ENCODE data around the gene LAMB3.

LAMB3 gene

DNA sequence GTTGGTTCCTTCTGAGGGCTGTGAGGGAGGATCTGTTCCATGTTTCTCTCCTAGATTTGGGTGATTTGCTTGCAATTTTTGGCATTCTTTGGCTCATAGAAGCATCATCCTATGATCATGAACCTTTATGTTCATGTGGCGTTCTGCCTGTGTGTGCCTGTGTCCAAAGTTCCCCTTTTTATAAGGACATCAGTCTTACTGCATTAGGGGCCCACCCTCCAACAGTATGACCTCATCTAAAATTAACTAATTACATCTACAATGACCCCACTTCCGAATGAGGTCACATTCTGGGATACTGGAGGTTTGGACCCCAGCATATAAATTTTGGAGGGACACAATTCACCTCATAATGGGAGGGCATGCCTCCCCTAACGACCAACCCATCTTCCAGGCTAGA, 81.5 kb downstream of the LAMB3 start:
- in situ Hi-C loops (cut with MboI; ENCODE audit: low sequenced_read_pairs): no loop called here

DNA sequence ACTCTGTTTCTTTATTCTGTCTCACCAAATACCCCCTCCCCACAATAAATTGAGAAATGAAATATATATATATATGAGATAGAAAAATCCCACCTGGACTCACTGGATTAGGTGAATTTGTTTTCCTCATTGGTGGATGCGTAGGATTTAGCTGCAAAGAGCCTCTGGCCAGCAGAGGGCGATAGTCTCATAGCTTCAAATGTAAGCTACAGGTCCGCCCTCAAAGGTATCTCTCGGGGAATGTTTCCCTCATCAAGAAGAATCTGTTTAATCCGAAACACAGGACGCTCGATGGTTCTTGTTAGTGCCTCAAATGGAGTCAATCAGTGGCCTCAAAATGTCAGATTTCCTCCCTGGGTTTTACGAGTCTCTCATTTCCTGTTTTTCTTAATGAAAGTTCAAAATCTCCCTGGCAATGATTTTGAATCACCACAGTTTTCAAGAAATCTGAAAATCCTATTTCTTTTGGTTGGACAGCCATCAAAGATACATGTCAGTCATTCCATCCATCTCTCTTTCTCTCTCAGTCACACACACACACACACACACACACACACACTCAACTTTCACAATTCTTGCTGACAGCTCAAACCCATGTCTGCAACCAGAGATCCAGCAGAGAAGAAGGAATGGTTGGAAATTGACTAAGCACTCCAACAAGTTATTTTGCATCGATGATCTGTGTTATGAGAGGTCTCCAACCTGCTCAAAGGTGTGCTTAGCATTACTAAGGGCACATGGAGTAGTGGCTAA, 82.6 kb downstream of the LAMB3 start:
- in situ Hi-C loops (cut with MboI; ENCODE audit: low sequenced_read_pairs): no loop called here

DNA sequence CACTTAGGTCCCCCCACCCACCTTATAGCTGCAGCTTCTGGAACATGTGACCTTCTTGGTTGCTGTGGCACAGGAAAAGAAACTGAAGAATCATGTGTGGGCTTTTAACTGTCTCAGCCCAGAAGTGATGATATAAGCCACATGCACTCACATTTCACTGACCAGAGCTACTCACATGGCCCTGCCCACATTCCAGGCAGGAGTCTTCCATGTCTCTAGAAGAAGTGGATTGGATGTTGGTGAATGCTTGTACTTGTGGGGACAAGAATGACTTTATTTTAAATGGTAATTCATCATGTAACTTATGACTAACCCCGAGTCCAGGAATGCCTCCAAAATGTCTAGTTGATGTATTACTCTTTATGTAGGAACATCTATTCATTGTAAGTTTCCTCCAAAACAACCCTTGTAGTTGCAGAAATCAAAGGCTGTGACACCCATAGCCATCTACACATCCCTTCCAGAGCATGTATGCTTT, 84.5 kb downstream of the LAMB3 start:
- in situ Hi-C loops (cut with MboI; ENCODE audit: low sequenced_read_pairs): no loop called here

DNA sequence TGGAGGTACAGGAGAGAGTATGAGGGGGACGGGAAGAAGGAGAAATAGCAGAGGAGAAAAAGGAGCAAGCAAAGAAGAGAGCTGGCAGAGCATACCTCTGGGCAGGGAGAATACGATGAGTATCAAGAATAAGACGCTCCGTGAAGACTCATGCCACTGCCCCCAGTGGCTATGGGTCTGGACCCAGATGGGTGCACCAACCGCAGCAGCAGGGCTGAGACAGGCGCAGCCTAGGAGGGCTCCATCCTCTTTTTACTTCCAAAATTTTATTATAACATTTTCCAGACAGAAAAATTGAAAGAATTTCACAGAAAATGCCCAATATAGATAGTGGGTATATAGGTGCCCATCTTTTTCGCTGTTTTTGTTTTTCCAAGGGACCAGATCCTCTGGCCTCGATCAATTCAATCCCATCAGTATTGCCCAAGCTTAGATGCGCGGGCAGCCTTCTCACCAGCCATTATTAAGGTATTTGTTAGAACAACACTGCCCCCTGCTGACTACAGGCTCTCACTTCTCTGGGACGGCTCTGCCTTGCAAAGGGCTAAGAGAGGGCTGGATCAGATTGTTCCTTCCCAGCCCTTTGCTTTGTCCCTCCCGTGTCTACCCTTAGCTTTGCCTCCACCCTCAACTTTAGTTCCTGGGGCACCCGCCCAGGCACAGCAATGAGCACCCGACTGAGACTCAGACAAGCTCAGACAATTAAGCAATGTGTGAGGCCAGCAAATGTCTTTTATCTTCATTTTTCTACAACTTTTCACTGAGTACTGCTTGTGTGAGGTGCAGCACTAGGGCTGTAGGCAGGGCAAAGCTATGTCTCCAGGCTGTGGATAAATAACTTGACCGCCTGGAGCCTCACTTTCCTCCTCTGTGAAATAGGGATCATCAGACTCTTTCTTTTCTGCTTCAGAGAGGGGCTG, 86.2 kb downstream of the LAMB3 start:
- in situ Hi-C loops (cut with MboI; ENCODE audit: low sequenced_read_pairs): no loop called here

Measured in HL-60/S4 treated with retinoic acid at 250 ng/mL for 4 days and 3 days (cell line).